Activated naive CD8-positive, alpha-beta T cell (primary cell): Measurements from ENCODE around the gene TMCC1.

Source experiments
- H3K27ac Mint-ChIP-seq: one replicate; pipeline ENCODE4 v1.8.0; 2021; ENCODE audit warnings: mixed read lengths
- H3K27me3 Mint-ChIP-seq: one replicate; pipeline ENCODE4 v1.8.0; 2021; ENCODE audit warnings: mixed read lengths
- H3K36me3 Mint-ChIP-seq: one replicate; pipeline ENCODE4 v1.8.0; 2021; ENCODE audit warnings: mixed read lengths
- H3K4me1 Mint-ChIP-seq: one replicate; pipeline ENCODE4 v1.8.0; 2021; ENCODE audit warnings: low read depth, mixed read lengths
- H3K4me3 Mint-ChIP-seq: one replicate; pipeline ENCODE4 v1.8.0; 2021; ENCODE audit warnings: mild to moderate bottlenecking, mixed read lengths
- H3K9me3 Mint-ChIP-seq: one replicate; pipeline ENCODE4 v1.8.0; 2021; ENCODE audit warnings: low read depth, mixed read lengths

TMCC1 gene

DNA sequence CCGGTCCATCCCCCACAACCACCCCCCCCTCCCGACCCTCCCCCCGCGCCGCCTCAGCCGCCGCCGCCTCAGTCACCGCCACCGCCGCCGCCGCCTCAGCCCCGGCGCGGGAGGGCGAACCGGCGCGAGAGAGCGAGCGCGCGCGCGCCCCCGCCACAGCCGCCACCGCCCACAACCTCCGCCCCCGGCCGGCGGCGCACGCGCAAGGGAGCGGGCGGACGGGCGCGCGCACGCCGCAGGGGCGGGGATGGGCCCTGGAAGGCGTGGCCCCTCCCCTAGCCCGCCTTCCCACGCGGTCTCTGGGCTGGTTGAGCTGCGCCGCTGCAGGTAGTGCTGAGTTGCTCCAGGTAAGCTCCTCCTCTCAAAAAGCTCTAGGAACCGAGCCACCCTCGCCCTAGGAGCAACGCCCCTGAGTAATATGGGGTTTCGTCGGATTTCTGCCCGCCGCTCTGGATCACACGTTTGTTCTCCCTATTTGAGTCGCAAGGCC lies at the start of gene TMCC1:
TSS of gene TMCC1 (minus strand) at position 131 of the 490 bp plus-strand sequence.
- Mint-ChIP-seq H3K27me3 (no peaks in the 10 kb centered on the region), H3K4me3 (peak within 1 kb of the TSS; percentile 94), H3K9me3 (no peaks in the 10 kb centered on the region), H3K36me3 (peaks cover 6% of the 10 kb centered on the region), H3K4me1 (peaks cover 41% of the 10 kb centered on the region), H3K27ac (peak within 1 kb of the TSS; percentile 85)

DNA sequence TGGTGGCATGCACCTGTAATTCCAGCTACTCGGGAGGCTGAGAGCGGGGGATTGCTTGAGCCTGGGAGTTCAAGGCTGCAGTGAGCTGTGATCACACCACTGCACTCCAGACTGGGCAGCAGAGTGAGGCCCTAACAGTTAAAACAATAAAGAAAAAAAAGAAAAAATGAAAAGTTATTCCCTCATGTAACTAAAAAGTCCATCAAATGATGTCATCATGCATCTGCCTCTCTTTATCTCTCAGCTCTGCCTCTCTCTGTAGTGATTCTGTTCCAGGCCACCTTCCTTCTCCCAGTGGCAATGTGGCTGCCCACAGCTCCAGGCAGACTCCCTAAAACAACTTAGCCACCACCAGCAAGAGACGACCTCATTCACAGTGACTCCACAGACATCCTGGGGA lies 49.5 kb upstream of the TMCC1 start:
- no peaks in the 10 kb centered on the region for H3K4me1 Mint-ChIP-seq
- no peaks in the 10 kb centered on the region for H3K9me3 Mint-ChIP-seq
- H3K27me3 Mint-ChIP-seq, result peaks cover 7% of the 10 kb centered on the region
- no peak overlapping the region for H3K27ac Mint-ChIP-seq
- no peaks in the 10 kb centered on the region for H3K36me3 Mint-ChIP-seq
- no peak overlapping the region for H3K4me3 Mint-ChIP-seq

DNA sequence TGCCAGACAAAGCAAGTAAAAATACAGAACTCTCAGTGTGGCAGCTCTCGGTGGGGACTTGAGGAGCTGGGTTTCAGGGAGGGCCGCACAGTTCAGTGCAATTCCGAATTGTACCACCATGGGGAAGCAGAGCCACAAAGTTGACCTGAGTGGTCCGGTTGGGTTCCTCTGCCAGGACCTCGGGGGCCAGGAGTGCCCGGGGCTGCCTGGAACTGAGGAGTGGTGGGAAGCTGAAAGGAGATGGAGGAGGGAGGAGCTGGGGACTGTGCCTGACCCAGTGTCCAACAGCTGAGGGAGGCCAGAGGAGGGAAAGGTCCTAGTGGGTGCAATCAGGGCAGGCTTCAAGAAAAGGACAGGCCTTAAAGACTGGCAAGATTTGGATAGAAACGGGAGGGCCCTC lies 48.8 kb upstream of the TMCC1 start:
- H3K36me3 Mint-ChIP-seq, result no peaks in the 10 kb centered on the region
- no peak overlapping the region for H3K4me3 Mint-ChIP-seq
- no peak overlapping the region for H3K27ac Mint-ChIP-seq
- H3K27me3 Mint-ChIP-seq, result peaks cover 4% of the 10 kb centered on the region
- no peaks in the 10 kb centered on the region for H3K9me3 Mint-ChIP-seq
- H3K4me1 Mint-ChIP-seq, result no peaks in the 10 kb centered on the region

DNA sequence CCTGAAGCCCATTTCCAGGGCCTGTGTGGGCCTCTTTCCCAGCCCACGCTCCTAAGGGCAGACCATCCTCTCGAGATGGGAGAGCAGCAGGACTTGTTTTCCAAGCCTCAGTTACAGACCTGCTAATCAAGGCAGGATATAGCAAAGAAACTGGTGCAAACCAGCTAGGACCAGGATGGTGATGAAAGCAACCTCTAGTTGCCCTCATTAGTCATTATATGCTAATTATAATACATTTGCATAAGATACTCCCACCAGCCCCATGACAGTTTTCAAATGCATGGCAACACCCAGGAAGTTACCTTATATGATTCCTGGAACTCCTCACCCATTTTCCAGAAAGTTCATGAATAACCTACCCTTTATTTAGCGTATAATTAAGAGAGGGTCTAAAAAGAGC lies 46.6 kb upstream of the TMCC1 start:
- H3K9me3 Mint-ChIP-seq, result no peaks in the 10 kb centered on the region
- peaks cover 4% of the 10 kb centered on the region for H3K27me3 Mint-ChIP-seq
- H3K4me3 Mint-ChIP-seq, result no peak overlapping the region
- no peak overlapping the region for H3K27ac Mint-ChIP-seq
- H3K36me3 Mint-ChIP-seq, result no peaks in the 10 kb centered on the region
- H3K4me1 Mint-ChIP-seq, result peaks cover 8% of the 10 kb centered on the region

DNA sequence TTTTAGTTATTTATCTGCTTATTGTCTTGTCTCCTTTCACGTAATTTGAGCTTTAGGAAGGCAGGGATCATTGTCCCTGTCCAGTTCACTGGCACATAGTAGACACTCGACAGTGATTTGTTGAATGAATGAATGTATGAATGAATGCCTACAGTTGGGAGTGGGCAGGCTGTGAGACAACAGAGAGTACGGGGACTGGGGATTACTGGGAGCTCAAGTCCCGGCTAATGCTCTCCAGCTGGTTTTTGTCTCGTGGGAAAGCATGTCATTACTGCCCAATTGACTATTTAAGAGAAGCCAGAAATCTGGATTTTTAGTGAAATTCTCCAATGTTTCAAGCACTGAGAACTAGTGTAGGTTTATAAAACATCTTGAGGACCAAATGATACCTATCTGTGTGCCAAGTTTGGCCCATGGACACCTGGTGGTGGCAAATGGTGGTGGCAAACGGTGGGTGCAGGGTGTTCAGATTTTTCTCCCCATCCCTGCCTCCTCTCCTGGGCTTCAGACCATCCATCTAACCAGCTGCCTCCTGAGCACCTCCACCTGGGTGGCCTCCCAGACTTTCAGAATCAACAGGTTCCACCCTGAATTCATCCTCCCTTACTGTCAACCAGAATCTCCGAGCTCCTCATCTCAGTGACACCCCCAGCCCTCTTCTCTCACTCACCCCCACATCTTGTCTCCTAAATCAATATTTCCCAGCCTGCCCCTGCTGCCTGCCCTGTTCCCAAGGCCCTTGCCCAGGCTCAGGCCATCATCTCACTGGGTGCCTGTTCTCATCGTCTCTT lies 44.8 kb upstream of the TMCC1 start:
- Mint-ChIP-seq H3K27ac (no peak overlapping the region), H3K4me1 (peaks cover 8% of the 10 kb centered on the region), H3K27me3 (peaks cover 4% of the 10 kb centered on the region), H3K9me3 (no peaks in the 10 kb centered on the region), H3K4me3 (no peak overlapping the region), H3K36me3 (no peaks in the 10 kb centered on the region)

DNA sequence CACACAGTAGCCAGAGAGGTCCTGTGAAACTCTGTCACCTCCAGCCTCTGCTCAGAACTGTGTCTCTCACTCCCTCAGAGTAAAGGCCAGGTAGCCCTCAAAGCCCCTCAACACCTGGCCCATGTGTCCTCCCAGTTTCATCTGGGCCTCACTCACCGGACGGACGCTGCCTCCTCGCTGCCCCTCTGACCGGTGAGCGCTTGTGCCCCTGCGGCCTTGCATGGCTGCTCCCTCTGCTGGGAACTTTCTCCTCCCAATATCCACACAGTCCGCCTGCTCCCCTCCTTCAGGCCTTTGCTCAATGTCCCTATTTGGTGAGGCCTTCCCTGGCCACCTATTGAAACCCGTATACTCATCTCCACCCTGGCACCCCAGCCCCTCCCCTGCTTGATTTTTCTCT lies 44.2 kb upstream of the TMCC1 start:
- H3K36me3 Mint-ChIP-seq, result no peaks in the 10 kb centered on the region
- peaks cover 8% of the 10 kb centered on the region for H3K4me1 Mint-ChIP-seq
- peaks cover 4% of the 10 kb centered on the region for H3K27me3 Mint-ChIP-seq
- no peak overlapping the region for H3K27ac Mint-ChIP-seq
- no peak overlapping the region for H3K4me3 Mint-ChIP-seq
- no peaks in the 10 kb centered on the region for H3K9me3 Mint-ChIP-seq

DNA sequence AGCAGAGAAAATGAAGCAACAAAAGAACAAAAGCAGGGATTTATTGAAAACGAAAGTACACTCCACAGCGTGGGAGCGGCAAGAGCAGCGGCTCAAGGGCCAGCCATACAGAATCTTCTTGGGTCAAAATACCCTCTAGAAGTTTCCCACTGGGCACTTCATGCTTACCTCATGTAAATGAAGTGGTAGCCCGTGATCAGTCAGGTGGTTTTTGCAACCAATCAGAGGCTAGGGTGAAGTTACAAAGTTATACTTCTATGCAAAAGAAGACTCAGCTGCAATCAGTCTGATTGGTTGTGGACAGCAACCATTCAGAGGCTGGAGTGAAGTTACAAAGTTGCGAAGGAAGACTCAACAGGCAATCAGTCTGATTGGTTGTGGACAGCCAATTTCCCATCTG lies 43.2 kb upstream of the TMCC1 start:
- H3K27ac Mint-ChIP-seq, result no peak overlapping the region

DNA sequence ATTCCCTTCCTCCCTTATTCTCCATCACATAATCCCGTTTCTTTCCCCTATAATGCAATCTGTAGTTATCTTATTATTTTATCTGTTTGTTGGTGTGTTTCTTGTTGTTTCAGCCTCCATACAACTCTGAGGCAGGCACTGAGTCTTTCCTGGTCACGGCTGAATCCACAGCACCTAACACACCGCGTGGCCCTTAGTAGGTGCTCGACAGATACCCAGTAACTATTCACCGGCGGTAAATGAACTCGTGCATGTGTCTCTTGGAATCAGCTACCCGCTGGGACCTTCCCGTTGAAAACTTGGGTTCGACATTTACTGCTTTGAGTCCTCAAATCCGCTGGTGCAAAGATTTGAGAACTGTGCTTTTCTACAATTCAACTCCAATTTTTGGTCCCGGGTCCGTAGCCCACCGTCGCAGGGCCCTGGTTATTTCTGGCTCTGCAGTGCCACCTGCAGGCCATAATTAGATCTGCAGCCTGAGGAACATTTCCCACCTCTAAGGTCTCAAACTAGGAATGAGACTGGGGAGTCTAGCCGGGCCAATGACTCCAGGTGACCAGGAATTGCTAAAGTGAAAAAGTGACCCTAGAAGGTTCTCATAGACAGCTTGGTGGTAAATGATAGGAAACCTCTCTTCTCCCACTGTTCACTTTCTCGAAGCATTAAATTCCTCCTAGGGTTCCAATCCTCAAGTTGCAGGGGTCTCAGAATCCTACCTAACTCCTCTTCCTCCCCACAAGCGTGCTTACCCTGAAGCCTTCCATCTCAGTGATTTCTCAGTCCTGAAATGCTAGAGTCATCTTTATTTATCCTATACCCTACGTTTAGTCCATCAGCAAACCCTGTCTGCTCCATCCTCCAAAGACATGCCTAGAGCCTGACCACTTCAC lies 41.0 kb upstream of the TMCC1 start:
- Mint-ChIP-seq H3K4me1 (peaks cover 8% of the 10 kb centered on the region), H3K27ac (no peak overlapping the region), H3K4me3 (no peak overlapping the region), H3K9me3 (peaks cover 7% of the 10 kb centered on the region), H3K27me3 (peaks cover 3% of the 10 kb centered on the region), H3K36me3 (peaks cover 3% of the 10 kb centered on the region)

More for the DNA sequence above, 43.2 kb upstream of the TMCC1 start:
- Mint-ChIP-seq H3K4me1 (peaks cover 8% of the 10 kb centered on the region), H3K9me3 (no peaks in the 10 kb centered on the region), H3K4me3 (peak overlapping the region; percentile 66), H3K36me3 (no peaks in the 10 kb centered on the region), H3K27me3 (no peaks in the 10 kb centered on the region)

DNA sequence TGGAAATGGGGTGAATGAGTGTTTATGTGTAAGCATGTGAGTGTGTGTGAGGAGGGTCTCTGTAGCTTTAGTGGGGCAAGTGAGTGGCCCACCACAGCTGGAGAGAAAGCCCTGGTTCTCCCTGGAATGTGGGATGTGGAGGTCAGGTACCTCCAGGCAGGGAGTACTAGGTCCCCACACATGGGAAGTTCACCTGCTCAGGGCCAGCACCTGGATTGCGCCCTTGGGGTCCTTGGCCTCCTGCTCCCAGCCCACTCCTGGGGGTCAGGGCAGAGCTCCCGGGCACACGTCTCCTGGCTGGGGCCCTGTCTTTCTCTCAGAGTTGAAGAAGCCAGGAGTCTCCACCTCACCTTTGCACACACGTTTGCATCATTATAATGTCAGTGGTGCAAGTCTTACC lies 40.0 kb upstream of the TMCC1 start:
- Mint-ChIP-seq H3K27ac (no peak overlapping the region), H3K9me3 (peaks cover 9% of the 10 kb centered on the region), H3K4me1 (peaks cover 8% of the 10 kb centered on the region), H3K27me3 (peaks cover 4% of the 10 kb centered on the region), H3K4me3 (no peak overlapping the region), H3K36me3 (peaks cover 4% of the 10 kb centered on the region)

DNA sequence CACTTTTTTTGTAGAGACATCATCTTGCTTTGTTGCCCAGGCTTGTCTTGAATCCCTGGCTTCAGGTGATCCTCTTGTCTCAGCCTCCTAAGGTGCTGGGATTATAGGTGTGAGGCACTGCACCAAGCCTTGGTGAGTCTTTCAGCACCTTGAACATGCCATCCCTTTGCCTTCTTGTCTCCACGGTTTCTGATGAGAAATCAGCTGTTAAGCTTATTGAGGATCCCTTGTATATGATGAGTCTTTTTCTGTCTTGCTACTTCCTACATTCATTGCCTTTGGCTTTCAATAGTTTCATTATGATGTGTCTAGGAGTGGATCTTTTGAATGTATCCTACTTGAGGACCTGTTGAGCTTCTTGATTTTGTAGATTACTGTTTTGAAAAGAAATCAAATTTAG lies 35.9 kb upstream of the TMCC1 start:
- peaks cover 9% of the 10 kb centered on the region for H3K27me3 Mint-ChIP-seq
- H3K4me3 Mint-ChIP-seq, result no peak overlapping the region
- peaks cover 13% of the 10 kb centered on the region for H3K9me3 Mint-ChIP-seq
- no peaks in the 10 kb centered on the region for H3K4me1 Mint-ChIP-seq
- H3K27ac Mint-ChIP-seq, result no peak overlapping the region
- peaks cover 6% of the 10 kb centered on the region for H3K36me3 Mint-ChIP-seq

DNA sequence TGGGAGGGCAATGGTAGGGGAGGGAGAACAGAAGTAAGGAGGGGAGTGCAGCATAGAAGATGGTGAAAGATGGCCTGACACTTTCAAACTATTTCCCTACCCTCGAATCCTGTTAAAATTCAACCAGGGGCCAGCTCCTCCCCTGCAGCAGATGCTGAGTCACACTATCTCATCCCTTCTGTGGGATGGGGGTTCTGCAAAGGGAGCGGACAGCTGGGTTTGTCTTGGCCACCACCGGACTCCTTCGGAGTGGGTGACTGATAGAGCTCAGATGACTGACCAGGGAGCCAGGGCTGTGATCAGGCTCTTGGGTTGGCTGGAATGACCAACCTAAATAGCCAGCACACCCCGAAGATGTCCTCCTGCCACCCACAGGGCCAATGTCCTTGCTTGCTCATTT lies 33.6 kb upstream of the TMCC1 start:
- Mint-ChIP-seq H3K9me3 (peaks cover 17% of the 10 kb centered on the region), H3K27me3 (peaks cover 9% of the 10 kb centered on the region), H3K4me1 (no peaks in the 10 kb centered on the region), H3K36me3 (peaks cover 8% of the 10 kb centered on the region), H3K27ac (no peak overlapping the region), H3K4me3 (no peak overlapping the region)

DNA sequence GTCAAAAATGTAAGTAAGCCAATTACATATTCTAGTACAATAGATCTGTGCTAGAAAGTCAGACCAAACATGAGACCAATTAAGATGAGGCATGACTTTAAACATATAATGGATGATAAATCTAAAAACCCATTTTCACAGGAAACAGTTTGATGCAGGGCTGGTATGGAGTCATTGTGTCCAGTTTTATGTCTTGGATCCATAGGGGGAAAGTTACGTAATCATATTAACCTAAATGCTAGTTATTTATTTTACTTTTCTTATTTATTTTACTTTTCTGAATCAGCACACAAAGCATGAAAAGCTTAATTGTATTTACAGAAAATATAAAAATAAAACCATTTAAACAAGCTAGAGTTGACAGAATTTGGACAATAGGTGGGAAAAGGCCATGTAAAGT lies 26.3 kb upstream of the TMCC1 start:
- H3K36me3 Mint-ChIP-seq, result peaks cover 5% of the 10 kb centered on the region
- peaks cover 4% of the 10 kb centered on the region for H3K9me3 Mint-ChIP-seq

DNA sequence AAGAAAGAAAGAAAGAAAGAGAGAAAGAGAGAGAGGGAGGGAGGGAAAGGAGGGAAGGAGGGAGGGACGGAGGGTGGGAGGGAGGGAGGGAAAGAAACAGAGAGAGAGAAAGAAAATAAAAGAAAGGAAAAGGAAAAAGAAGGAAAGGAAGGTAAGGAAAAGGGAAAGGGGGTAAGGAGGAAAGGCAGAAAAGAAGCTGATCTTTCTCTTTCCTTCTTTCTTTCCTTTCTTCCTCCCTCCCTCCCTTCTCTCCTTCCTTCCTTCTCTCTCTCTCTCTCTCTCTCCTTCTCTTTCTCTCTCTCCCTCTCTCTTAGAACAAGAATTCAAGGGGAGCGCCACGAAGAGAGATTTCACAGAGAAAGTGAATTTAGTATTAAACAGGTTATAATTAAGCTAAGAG lies 25.8 kb upstream of the TMCC1 start:
- peaks cover 5% of the 10 kb centered on the region for H3K36me3 Mint-ChIP-seq
- H3K27ac Mint-ChIP-seq, result no peak overlapping the region
- H3K9me3 Mint-ChIP-seq, result peaks cover 4% of the 10 kb centered on the region
- H3K4me1 Mint-ChIP-seq, result no peaks in the 10 kb centered on the region
- no peak overlapping the region for H3K4me3 Mint-ChIP-seq
- no peaks in the 10 kb centered on the region for H3K27me3 Mint-ChIP-seq

More for the DNA sequence above, 26.3 kb upstream of the TMCC1 start:
- no peaks in the 10 kb centered on the region for H3K27me3 Mint-ChIP-seq
- H3K4me1 Mint-ChIP-seq, result no peaks in the 10 kb centered on the region
- H3K27ac Mint-ChIP-seq, result no peak overlapping the region
- H3K4me3 Mint-ChIP-seq, result no peak overlapping the region

DNA sequence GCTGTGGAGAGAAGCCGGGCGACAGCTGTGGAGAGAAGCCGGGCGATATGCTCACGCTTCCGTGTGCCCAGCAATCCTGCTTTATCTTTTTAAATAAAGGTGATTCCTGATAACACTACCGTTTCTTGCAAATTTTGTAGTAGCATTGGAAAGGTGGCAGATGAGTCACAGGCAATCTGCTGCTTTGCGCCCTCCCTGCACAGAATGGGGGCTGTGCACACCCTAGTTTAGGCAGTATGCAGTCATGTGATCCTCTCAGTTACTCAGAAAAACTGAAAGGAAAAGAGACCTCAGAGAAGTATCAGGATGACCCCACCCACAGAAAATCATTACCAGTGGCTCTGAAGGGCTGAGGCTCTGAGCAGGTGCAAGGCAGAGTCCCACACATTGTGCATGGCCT lies 24.9 kb upstream of the TMCC1 start:
- Mint-ChIP-seq H3K27ac (no peak overlapping the region), H3K36me3 (peaks cover 3% of the 10 kb centered on the region), H3K4me3 (no peak overlapping the region), H3K27me3 (no peaks in the 10 kb centered on the region), H3K4me1 (no peaks in the 10 kb centered on the region), H3K9me3 (no peaks in the 10 kb centered on the region)

DNA sequence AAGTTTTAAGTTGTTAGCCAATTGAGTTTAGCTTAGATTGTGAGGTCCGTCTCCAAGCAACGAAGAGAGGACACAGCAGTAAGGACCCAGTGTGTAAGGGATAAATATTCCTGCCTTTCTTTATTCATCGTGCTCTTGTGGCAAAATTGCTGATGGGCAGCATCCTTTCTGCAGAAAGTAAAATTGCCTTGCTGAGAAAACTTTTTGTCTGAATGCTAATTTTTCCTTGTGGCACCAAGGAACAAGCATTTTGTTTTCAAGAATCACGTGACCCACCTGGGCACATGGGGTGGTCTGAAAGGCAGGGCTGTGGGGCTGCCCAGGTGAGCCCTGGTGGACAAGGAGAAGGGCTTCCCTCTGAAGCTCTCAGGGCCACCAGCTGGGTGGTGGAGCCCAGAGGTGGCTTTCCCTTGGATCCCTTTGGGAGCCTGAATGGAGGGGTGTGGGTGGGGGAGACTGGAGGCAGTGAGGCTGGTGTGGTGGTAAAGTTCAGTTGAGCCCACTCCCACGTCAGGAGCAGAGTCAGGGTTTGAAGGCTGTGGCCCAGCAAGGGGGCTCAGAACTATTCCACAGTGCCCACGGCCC lies 24.0 kb upstream of the TMCC1 start:
- Mint-ChIP-seq H3K27ac (no peak overlapping the region), H3K9me3 (no peaks in the 10 kb centered on the region), H3K27me3 (no peaks in the 10 kb centered on the region), H3K4me3 (no peak overlapping the region), H3K36me3 (peaks cover 3% of the 10 kb centered on the region), H3K4me1 (no peaks in the 10 kb centered on the region)
